ENCODE measurements around the gene SCP2.

DNA sequence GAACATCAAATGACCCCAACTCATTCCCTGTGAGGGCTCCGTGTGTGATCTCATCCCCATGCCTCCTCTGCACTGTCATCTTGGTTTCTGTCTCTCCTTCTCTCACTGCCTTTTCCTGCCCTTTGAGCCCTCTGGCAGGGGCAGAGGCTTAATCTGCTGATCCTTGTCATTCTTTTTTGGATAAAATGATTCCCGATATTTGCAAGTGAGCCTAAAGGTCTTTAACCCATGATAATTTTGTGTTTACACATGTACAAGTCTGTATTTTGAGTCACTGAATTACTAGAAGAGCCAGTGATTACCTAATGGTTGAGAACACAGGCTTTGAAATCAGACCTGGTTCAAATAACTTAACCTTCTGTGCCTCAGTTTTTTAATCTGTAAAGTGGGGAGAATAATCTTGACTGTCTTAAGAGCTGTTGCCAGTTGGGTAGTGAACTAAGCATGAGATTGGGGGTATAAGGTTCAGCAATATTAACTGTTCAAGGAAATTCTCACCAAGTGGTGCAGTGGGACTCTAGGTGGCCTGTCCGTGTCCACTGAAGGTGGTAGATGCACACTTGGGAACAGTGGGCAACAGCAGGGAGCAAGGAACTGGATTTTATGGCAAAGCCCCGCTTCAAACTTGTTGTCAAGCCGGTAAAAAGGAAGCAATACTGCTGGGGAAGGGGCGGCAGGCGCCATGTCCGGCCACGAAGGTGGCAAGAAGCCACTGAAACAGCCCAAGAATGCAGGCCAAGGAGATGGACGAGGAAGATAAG, 7.2 kb upstream of the SCP2 start:
- no peak for TF ChIP-seq EZH2 (IDR thresholded peaks at IDR 0.05; ENCODE audit: insufficient read depth, low read length)
- TF ChIP-seq, protein P1, sequence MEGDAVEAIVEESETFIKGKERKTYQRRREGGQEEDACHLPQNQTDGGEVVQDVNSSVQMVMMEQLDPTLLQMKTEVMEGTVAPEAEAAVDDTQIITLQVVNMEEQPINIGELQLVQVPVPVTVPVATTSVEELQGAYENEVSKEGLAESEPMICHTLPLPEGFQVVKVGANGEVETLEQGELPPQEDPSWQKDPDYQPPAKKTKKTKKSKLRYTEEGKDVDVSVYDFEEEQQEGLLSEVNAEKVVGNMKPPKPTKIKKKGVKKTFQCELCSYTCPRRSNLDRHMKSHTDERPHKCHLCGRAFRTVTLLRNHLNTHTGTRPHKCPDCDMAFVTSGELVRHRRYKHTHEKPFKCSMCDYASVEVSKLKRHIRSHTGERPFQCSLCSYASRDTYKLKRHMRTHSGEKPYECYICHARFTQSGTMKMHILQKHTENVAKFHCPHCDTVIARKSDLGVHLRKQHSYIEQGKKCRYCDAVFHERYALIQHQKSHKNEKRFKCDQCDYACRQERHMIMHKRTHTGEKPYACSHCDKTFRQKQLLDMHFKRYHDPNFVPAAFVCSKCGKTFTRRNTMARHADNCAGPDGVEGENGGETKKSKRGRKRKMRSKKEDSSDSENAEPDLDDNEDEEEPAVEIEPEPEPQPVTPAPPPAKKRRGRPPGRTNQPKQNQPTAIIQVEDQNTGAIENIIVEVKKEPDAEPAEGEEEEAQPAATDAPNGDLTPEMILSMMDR (IDR thresholded peaks at IDR 0.05; ENCODE audit: insufficient read depth, low read depth, low read length), result no peak

Measured in astrocyte (in vitro differentiated cells and primary cell).